WTC11 (cell line): Measurements from ENCODE around the gene UPF1. TPM values are rescaled to one million over a fixed set of nuclear protein-coding genes. Genes with fewer than 3 reads are reported as not detected.

Experiments used
- ATAC-seq: fragments of 200-7000 bp; cut with Tn5 transposase; 2 replicates; pipeline ENCODE4 v1.10.0; 2021; ENCODE audit warnings: mild to moderate bottlenecking, moderate library complexity
- CTCF ChIA-PET: fragments of 300-600 bp; sonication (Branson Sonifier 250); formaldehyde crosslinking; loops from one replicate; lab custom pipeline; 2021; ENCODE audit warnings: antibody characterized with exemption; lab: Charles Lee
- POLR2A ChIA-PET: fragments of 350-600 bp; sonication (Branson Sonifier 250); formaldehyde crosslinking; loops from one replicate; lab custom pipeline; 2021; ENCODE audit warnings: antibody characterized with exemption; lab: Charles Lee
- DNase-seq: peaks from one replicate; pipeline ENCODE4 v3.0.0; 2021; ENCODE audit warnings: low spot score
- H3K27ac Mint-ChIP-seq: 2 replicates; pipeline ENCODE4 v1.8.0; 2021; ENCODE audit warnings: mixed read lengths
- H3K27me3 Mint-ChIP-seq: 2 replicates; pipeline ENCODE4 v1.8.0; 2021; ENCODE audit warnings: low read depth, mild to moderate bottlenecking, moderate library complexity, mixed read lengths
- H3K36me3 Mint-ChIP-seq: 2 replicates; pipeline ENCODE4 v1.8.0; 2021; ENCODE audit warnings: mixed read lengths
- H3K4me1 Mint-ChIP-seq: 2 replicates; pipeline ENCODE4 v1.8.0; 2022; ENCODE audit warnings: mixed read lengths
- H3K4me3 Mint-ChIP-seq: 2 replicates; pipeline ENCODE4 v1.8.0; 2021; ENCODE audit warnings: mild to moderate bottlenecking, moderate library complexity, mixed read lengths
- H3K9me3 Mint-ChIP-seq: 2 replicates; pipeline ENCODE4 v1.8.0; 2021; ENCODE audit warnings: mixed read lengths
- AFF4 ChIP-seq: sonication (generic); formaldehyde crosslinking; IDR thresholded peaks from 2 replicates; pipeline ENCODE4 v1.8.1; 2023; ENCODE audit warnings: mild to moderate bottlenecking, missing genetic modification reagents, borderline replicate concordance
- AR ChIP-seq: fragments of 250-450 bp; sonication (Bioruptor Pico); IDR thresholded peaks from 2 replicates; pipeline ENCODE4 v1.9.0; 2021; ENCODE audit warnings: mild to moderate bottlenecking
- ATF3 ChIP-seq: sonication (generic); formaldehyde crosslinking; conservative IDR thresholded peaks from 2 replicates; pipeline ENCODE4 v1.8.1; 2022; ENCODE audit warnings: mild to moderate bottlenecking, missing genetic modification reagents
- CREB1 ChIP-seq: sonication (generic); formaldehyde crosslinking; IDR thresholded peaks from 2 replicates; pipeline ENCODE4 v1.8.0; 2023; ENCODE audit warnings: mild to moderate bottlenecking, missing genetic modification reagents
- CREM ChIP-seq: sonication (generic); formaldehyde crosslinking; IDR thresholded peaks from 2 replicates; pipeline ENCODE4 v1.8.1; 2022; ENCODE audit warnings: mild to moderate bottlenecking, missing genetic modification reagents, moderate library complexity
- E2F4 ChIP-seq: sonication (generic); formaldehyde crosslinking; IDR thresholded peaks from 2 replicates; pipeline ENCODE4 v1.8.1; 2022; ENCODE audit warnings: low read depth, mild to moderate bottlenecking, moderate library complexity, missing genetic modification reagents, borderline replicate concordance
- ETV6 ChIP-seq: sonication (generic); formaldehyde crosslinking; IDR thresholded peaks from 2 replicates; pipeline ENCODE4 v1.8.1; 2022; ENCODE audit warnings: mild to moderate bottlenecking, missing genetic modification reagents
- FOXK1 ChIP-seq: sonication (generic); formaldehyde crosslinking; IDR thresholded peaks from 2 replicates; pipeline ENCODE4 v1.8.0; 2022; ENCODE audit warnings: mild to moderate bottlenecking, moderate library complexity, missing genetic modification reagents
- GRHL2 ChIP-seq: fragments of 250-450 bp; sonication (Bioruptor Pico); IDR thresholded peaks from 2 replicates; pipeline ENCODE4 v1.8.0; 2022; ENCODE audit warnings: mild to moderate bottlenecking, moderate library complexity; ENCODE audit not compliant: insufficient replicate concordance, severe bottlenecking
- HMGA2 ChIP-seq: fragments of 250-450 bp; sonication (Bioruptor Pico); IDR thresholded peaks from 2 replicates; pipeline ENCODE4 v1.4.0; 2021; ENCODE audit warnings: mild to moderate bottlenecking, moderate library complexity
- JUN ChIP-seq: sonication (generic); formaldehyde crosslinking; IDR thresholded peaks from 2 replicates; pipeline ENCODE4 v1.8.0; 2023; ENCODE audit warnings: mild to moderate bottlenecking, missing genetic modification reagents
- MXD4 ChIP-seq: fragments of 250-450 bp; sonication (Bioruptor Pico); IDR thresholded peaks from 2 replicates; pipeline ENCODE4 v1.8.0; 2021; ENCODE audit warnings: mild to moderate bottlenecking, moderate library complexity, borderline replicate concordance
- NR3C1 ChIP-seq: sonication (generic); formaldehyde crosslinking; conservative IDR thresholded peaks from 2 replicates; pipeline ENCODE4 v1.8.1; 2023; ENCODE audit warnings: low read depth, mild to moderate bottlenecking, missing genetic modification reagents
- PRDM15 ChIP-seq: sonication (generic); formaldehyde crosslinking; IDR thresholded peaks from 2 replicates; pipeline ENCODE4 v1.8.0; 2022; ENCODE audit warnings: missing genetic modification reagents
- PRRX2 ChIP-seq: fragments of 250-450 bp; sonication (Bioruptor Pico); IDR thresholded peaks from 2 replicates; pipeline ENCODE4 v1.8.0; 2021; ENCODE audit warnings: mild to moderate bottlenecking
- SMAD3 ChIP-seq: sonication (generic); formaldehyde crosslinking; IDR thresholded peaks from 2 replicates; pipeline ENCODE4 v1.8.0; 2022; ENCODE audit warnings: missing genetic modification reagents, mild to moderate bottlenecking, borderline replicate concordance
- ZNF512 ChIP-seq: sonication (generic); formaldehyde crosslinking; IDR thresholded peaks from 2 replicates; pipeline ENCODE4 v1.8.1; 2022; ENCODE audit warnings: missing genetic modification reagents, borderline replicate concordance
- total RNA-seq: library from RNA; stranded (reverse); gene quantifications from 3 replicates; pipeline ENCODE4 v1.2.3, GENCODE V29; 2021

The UPF1 gene
- total RNA-seq, 1 experiment from 2014 or later: 82.5 TPM

GRCh38 chr19:18798384-18799352 lies 33.1 kb upstream of the UPF1 start (continued):
- no peak for TF ChIP-seq CREM (CRISPR knock-in tag)
- TF ChIP-seq GRHL2 (CRISPR knock-in tag): no peak
- no peak for TF ChIP-seq ATF3 (CRISPR knock-in tag)
- TF ChIP-seq AFF4: no peak
- TF ChIP-seq ETV6 (CRISPR knock-in tag): no peak
- no peak for TF ChIP-seq AR (CRISPR knock-in tag)

GRCh38 chr19:18799389-18799970 lies 32.3 kb upstream of the UPF1 start:
- no peaks in the 10 kb centered on the region for H3K4me1 Mint-ChIP-seq
- no peaks in the 10 kb centered on the region for H3K36me3 Mint-ChIP-seq
- H3K9me3 Mint-ChIP-seq: no peaks in the 10 kb centered on the region
- TF ChIP-seq PRRX2 (CRISPR knock-in tag) (no peak), ZNF512 (no peak), MXD4 (CRISPR knock-in tag) (no peak), ETV6 (CRISPR knock-in tag) (no peak), E2F4 (no peak), HMGA2 (CRISPR knock-in tag) (no peak), SMAD3 (CRISPR knock-in tag) (no peak), JUN (CRISPR knock-in tag) (no peak), FOXK1 (no peak), NR3C1 (CRISPR knock-in tag) (no peak), PRDM15 (CRISPR knock-in tag) (no peak), CREB1 (no peak)
- no peak overlapping the region for H3K4me3 Mint-ChIP-seq
- no peak for DNase-seq
- CTCF ChIA-PET: interaction anchor here (2.1 kb wide), 1 partner anchor 48 kb away, joined by 6 read pairs; no protein-coding TSS in a partner anchor
- ATAC-seq: no peak
- H3K27me3 Mint-ChIP-seq: peaks cover 35% of the 10 kb centered on the region
- POLR2A ChIA-PET: no interaction called here
- no peak overlapping the region for H3K27ac Mint-ChIP-seq
